ENCODE data around the gene NELFB. TPM values are rescaled to one million over a fixed set of nuclear protein-coding genes. Genes with fewer than 3 reads are reported as not detected.
"Not testable (repeated sequence)": the region's sequence is repeated elsewhere in the genome, so short reads cannot be mapped to it uniquely, and the experiment has no call there.

Gene NELFB
- total RNA-seq, 1 donor from 2014 or later = 58.2 TPM

DNA sequence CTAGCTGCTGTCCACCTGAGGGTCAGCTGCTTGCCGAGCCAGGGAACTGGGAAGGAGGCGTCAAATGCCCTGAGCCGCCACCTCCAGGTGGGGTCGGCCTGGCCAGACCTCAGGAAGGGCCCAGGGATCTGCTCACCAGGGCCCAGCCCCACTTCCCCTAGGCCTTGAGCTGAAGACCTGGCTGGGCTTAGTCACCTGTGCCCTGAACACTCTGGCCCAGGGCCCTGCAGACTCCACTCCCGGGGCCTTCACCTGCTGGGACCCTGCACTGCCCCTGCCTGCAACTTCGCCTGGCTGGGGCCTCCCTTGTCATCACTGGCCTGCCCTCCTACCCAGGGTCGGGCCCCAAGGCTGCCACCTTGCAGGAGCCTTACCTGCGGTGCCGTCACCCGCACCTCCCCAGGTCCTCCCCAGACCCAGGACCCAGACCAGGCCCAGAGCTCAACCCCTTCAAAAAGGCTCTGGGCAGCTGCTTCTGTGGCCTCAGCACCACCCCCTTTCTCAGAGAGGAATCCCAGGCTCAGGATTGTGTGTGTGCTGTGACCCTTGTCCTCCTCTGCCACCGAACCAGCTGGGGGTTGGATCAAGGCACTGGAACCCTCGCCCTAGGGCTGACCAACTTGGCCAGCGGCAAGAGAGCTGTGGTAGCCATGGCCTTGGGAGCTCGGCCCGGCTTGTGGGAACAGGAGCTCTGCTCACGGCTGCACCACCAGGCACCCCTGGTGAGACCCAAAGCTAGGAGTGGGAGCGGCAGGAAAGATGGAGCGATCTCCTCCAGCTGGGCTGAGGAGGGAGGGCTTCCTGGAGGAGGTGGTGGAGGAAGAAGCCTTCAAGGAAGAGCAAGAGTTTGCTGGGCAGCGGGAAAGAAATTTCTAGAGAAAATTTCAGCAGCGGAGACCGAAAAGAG, 1.2 kb upstream of the NELFB start:
- peak overlapping the region; percentile 72 for H3K27ac Mint-ChIP-seq
- POLR2A ChIA-PET = interaction anchor here (0.6 to 8.5 kb wide), 10 partner anchors 12 to 525 kb away, joined by 3 to 160 read pairs (median 4); partner anchors contain the start of genes TOR4A, TPRN and TUBB4B
- no peaks in the 10 kb centered on the region for H3K27me3 Mint-ChIP-seq
- CTCF ChIA-PET = interaction anchor here (0.7 to 1.6 kb wide), 3 partner anchors 11 to 207 kb away, joined by 3 to 10 read pairs (median 3); no protein-coding TSS in a partner anchor
- ATAC-seq (ENCODE audit: low read depth) = no peak
- intact Hi-C loops (cut with micrococcal nuclease) = no loop called here
- no peaks in the 10 kb centered on the region for H3K9me3 Mint-ChIP-seq
- no peak for DNase-seq
- peak overlapping the region; percentile 83 for H3K4me3 Mint-ChIP-seq
- peaks cover 19% of the 10 kb centered on the region for H3K4me1 Mint-ChIP-seq
- H3K36me3 Mint-ChIP-seq (ENCODE audit: low read depth) = peaks cover 16% of the 10 kb centered on the region
- TF ChIP-seq, protein P1, sequence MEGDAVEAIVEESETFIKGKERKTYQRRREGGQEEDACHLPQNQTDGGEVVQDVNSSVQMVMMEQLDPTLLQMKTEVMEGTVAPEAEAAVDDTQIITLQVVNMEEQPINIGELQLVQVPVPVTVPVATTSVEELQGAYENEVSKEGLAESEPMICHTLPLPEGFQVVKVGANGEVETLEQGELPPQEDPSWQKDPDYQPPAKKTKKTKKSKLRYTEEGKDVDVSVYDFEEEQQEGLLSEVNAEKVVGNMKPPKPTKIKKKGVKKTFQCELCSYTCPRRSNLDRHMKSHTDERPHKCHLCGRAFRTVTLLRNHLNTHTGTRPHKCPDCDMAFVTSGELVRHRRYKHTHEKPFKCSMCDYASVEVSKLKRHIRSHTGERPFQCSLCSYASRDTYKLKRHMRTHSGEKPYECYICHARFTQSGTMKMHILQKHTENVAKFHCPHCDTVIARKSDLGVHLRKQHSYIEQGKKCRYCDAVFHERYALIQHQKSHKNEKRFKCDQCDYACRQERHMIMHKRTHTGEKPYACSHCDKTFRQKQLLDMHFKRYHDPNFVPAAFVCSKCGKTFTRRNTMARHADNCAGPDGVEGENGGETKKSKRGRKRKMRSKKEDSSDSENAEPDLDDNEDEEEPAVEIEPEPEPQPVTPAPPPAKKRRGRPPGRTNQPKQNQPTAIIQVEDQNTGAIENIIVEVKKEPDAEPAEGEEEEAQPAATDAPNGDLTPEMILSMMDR (IDR thresholded peaks at IDR 0.05) = no peak

DNA sequence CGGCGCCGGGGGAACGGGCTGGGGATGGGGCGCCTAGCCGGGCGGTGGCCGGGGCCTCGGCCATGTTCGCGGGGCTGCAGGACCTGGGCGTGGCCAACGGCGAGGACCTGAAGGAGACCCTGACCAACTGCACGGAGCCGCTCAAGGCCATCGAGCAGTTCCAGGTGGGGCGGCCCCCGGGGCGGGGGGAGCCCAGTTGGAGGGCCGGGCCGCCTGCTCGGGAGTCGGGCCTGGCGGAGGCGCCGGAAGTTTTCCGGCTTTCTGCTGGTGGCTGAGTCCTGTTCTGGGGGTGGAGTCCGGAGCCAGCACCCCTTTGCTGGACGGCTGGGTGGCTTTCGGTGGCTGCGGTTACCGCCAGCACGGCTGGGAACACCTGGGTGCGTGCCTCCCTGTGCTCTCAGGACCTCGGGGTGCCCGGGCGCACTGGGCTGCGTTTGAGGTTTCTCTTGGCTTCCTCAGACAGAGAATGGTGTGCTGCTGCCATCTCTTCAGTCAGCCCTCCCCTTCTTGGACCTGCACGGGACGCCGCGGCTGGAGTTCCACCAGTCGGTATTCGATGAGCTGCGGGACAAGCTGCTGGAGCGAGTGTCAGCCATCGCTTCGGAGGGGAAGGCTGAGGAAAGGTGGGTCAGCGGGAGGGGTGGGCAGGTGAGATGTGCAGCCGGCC, 454 bp downstream of the NELFB start:
- peaks cover 21% of the 10 kb centered on the region for H3K36me3 Mint-ChIP-seq (ENCODE audit: low read depth)
- POLR2A ChIA-PET = interaction anchor here (0.6 to 8.5 kb wide), 8 partner anchors 10 to 179 kb away, joined by 3 to 160 read pairs (median 8); partner anchors contain the start of genes TOR4A and TUBB4B
- TF ChIP-seq, protein P1 (IDR thresholded peaks at IDR 0.05) = no peak
- DNase-seq (no peak), ATAC-seq (ENCODE audit: low read depth) (no peak)
- H3K27me3 Mint-ChIP-seq = no peaks in the 10 kb centered on the region
- H3K4me3 Mint-ChIP-seq = peak overlapping the region; percentile 90
- H3K27ac Mint-ChIP-seq = no peak overlapping the region
- intact Hi-C loops (cut with micrococcal nuclease) = loop anchor here (1.0 kb wide), 2 partner anchors 13 to 14 kb away; partner anchors contain the start of gene TUBB4B
- CTCF ChIA-PET = interaction anchor here (1.6 kb wide), 1 partner anchor 19 kb away, joined by 10 read pairs; no protein-coding TSS in a partner anchor
- H3K9me3 Mint-ChIP-seq = no peaks in the 10 kb centered on the region
- peaks cover 19% of the 10 kb centered on the region for H3K4me1 Mint-ChIP-seq

DNA sequence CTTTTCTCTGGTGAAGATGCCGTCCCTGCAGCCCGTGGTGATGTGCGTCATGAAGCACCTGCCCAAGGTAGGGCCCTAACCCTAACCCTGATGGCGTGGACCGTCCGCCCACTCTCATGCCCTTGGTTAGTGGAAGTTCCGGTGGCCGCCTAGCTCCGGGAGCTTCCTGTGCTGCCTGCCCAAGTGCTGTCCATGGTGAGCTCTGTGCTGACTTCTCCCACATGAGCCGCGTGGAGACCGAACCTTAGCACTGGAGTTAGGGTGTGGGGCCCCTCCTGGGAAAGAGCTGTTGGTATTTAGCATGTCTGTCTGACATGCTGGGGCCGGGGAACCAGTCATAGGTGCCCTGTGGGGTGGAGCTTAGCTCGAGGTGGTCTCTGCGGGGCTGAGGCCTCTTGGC, 1.2 kb downstream of the NELFB start:
- POLR2A ChIA-PET = interaction anchor here (0.6 to 8.5 kb wide), 5 partner anchors 11 to 37 kb away, joined by 4 to 160 read pairs (median 8); partner anchors contain the start of genes RNF208, TOR4A and TUBB4B
- peaks cover 21% of the 10 kb centered on the region for H3K36me3 Mint-ChIP-seq (ENCODE audit: low read depth)
- no peak for DNase-seq
- TF ChIP-seq, protein P1 (IDR thresholded peaks at IDR 0.05) = no peak
- no peak for ATAC-seq (ENCODE audit: low read depth)
- H3K27ac Mint-ChIP-seq = no peak overlapping the region
- H3K9me3 Mint-ChIP-seq = no peaks in the 10 kb centered on the region
- CTCF ChIA-PET = no interaction called here
- intact Hi-C loops (cut with micrococcal nuclease) = no loop called here
- H3K27me3 Mint-ChIP-seq = no peaks in the 10 kb centered on the region
- H3K4me3 Mint-ChIP-seq = peak overlapping the region; percentile 90
- H3K4me1 Mint-ChIP-seq = peaks cover 19% of the 10 kb centered on the region

DNA sequence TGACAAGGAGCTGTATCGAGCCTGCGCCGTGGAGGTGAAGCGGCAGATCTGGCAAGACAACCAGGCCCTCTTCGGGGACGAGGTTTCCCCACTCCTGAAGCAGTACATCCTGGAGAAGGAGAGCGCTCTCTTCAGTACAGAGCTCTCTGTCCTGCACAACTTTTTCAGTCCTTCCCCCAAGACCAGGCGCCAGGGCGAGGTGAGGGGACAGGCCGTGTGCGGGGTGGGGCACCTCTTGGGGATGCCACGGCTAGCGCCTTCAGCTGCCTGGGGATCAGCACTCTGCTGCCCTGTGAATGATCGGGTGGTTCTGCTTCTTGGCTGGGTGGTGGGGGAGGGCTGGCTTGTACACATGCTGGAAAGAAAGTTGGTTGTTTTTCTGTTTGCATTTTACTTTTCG, 1.7 kb downstream of the NELFB start:
- CTCF ChIA-PET = no interaction called here
- POLR2A ChIA-PET = interaction anchor here (0.5 to 8.5 kb wide), 5 partner anchors 8 to 34 kb away, joined by 3 to 160 read pairs (median 4); partner anchors contain the start of genes RNF208 and TUBB4B
- ATAC-seq (ENCODE audit: low read depth) = no peak
- peaks cover 25% of the 10 kb centered on the region for H3K36me3 Mint-ChIP-seq (ENCODE audit: low read depth)
- TF ChIP-seq, protein P1 (IDR thresholded peaks at IDR 0.05) = no peak
- no peaks in the 10 kb centered on the region for H3K9me3 Mint-ChIP-seq
- H3K4me3 Mint-ChIP-seq = peak overlapping the region; percentile 90
- peaks cover 23% of the 10 kb centered on the region for H3K4me1 Mint-ChIP-seq
- intact Hi-C loops (cut with micrococcal nuclease) = no loop called here
- H3K27me3 Mint-ChIP-seq = no peaks in the 10 kb centered on the region
- no peak overlapping the region for H3K27ac Mint-ChIP-seq
- DNase-seq = no peak

DNA sequence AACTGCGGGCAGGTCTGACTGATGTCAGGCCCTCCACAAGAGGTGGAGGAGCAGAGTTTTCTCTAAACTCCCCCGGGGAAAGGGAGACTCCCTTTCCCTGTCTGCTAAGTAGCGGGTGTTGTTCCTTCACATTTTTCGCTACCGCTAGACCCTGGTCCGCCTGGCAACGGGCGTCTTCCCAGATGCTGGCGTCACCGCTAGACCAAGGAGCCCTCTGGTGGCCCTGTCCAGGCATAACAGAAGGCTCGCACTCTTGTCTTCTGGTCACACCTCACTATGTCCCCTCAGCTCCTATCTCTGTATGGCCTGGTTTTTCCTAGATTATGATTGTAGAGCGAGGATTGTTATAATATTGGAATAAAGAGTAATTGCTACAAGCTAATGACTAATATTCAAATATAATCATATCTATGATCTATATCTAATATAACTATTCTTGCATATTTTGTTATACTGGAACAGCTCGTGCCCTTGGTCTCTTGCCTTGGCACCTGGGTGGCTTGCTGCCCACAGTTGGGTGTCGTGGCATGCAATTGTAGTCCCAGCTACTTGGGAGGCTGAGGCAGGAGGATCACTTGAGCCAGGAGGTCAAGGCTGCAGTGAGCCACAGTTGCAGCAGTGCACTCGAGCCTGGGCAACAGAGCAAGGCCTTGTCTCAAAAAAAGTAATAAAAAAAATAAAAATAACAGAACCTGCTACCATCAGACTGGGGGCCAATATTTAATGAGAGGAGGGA, 7.2 kb downstream of the NELFB start:
- H3K9me3 Mint-ChIP-seq; H3K27me3 Mint-ChIP-seq; H3K4me1 Mint-ChIP-seq; ATAC-seq (ENCODE audit: low read depth); intact Hi-C loops (cut with micrococcal nuclease); DNase-seq; H3K27ac Mint-ChIP-seq; H3K4me3 Mint-ChIP-seq: not testable (repeated sequence)
- peaks cover 43% of the 10 kb centered on the region for H3K36me3 Mint-ChIP-seq (ENCODE audit: low read depth)
- POLR2A ChIA-PET = interaction anchor here (0.7 to 1.9 kb wide), 4 partner anchors 15 to 216 kb away, joined by 4 to 11 read pairs (median 5); partner anchors contain the start of genes NPDC1, TOR4A and TUBB4B
- CTCF ChIA-PET = interaction anchor here (1.1 to 3.2 kb wide), 2 partner anchors 12 to 25 kb away, joined by 3 to 13 read pairs; no protein-coding TSS in a partner anchor

Measured in activated B cell treated with CpG ODN at 0.5 μM for 24 hours (primary cell).